CD4-positive, alpha-beta T cell treated with Interleukin-17A for 1 hour (primary cell): ENCODE measurements around the gene ERC1.

Experiments
- DNase-seq: peaks from one replicate; pipeline ENCODE4 v3.0.0-alpha.2; 2020

Gene ERC1

DNA sequence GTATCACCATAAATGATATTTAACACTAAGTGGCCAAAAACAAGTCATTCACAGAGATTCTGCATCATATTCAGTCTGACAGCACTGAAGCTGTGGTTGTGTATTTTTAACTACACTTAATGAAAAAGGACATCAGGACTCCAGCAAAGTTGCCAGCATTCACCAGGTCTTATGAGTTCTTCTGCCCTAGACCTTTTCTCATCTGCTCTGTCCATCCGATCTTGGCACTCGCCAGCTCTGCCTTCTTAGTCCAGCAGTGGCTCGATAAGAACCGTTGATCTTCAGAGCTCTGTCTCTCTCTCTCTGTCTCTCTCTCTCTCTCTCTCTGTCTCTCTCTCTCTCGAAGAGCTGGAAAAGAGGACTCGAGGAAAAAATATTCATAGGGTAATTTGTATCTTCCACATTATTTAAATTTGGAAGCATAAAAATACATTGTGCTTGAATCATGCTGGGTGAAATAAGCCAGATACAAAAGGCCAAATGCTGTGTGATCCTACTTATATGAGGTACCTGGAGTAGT is 371.2 kb downstream of the ERC1 start:
- DNase-seq: no peak

DNA sequence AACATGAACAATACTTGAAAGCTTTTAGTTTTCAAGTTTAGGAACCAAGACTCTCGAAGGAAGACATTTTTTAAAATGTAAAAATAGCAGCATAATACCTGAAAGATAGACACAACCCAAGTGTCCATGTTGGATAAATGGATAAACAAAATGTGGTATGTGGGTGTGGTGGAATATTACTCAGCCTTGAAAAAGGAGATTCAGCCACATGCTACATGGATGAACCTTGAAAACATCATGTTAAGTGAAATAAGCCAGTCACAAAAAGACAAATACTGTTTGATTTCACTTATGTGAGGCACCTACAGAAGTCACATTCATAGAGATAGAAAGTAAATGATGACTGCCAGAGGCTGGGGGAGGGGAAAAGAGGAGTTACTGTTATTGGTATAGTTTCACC is 374.7 kb downstream of the ERC1 start:
- DNase-seq: no peak

DNA sequence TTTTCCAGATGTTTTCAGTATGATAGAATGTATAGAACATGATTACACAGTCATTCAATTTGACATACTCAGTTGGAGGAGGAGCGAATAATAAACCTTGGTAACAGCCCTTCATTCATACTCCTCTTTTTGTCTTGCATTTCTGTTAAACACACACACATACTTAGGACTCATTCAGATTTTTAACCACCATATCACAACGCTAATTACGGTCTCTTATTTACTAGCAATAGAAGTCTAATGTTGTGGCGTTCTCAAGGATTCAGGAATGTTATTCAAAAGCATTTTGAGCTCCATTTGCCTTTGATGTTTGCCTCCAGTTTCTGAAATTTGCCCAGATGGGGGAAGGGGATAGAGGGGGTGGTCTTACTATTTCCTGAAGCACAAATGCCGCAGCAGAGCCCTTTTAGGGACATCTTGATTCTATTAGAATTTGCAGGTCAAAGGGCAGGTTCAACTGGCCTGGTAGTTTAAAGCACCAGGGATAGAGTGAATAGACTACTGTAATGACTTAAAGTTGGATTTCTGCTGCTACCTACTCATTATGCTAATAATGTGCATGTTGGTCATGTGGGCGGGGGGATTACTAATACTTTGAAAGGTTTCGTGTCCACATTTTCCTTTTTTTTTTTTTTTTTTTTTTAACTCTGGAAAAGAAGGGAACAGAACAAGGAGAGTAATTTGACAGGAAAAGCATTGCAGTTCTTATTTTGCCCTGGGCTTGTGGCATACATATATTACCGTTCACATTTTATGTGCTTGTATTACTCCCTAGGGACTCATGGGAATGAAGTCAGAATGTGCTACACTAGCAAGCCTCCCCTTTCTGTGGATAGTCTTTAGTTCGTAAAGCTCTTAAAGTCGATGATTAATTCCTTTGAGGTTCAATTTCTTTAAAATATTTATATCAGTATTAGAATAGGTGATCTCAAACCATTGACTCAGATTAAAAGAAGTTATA is 376.6 kb downstream of the ERC1 start:
- DNase-seq: no peak

DNA sequence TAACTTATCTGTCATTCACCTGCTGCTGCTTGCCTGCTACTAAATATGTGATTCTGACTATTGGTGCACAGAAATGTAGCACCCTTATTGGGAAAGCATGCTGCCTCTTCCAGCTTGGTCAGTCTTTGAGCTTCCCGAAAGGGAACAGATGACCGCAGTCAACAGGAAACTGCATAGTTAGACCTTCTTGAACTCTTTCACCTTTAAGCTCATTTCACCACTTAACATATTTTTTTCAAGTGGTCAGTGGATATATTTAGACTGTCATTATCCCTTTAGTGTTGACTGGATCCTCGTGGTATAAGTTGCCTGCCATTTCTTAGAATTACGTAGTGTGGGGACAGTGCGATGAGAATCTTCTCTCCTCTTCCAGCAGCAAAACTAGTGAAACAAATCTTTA is 378.4 kb downstream of the ERC1 start:
- DNase-seq: no peak

DNA sequence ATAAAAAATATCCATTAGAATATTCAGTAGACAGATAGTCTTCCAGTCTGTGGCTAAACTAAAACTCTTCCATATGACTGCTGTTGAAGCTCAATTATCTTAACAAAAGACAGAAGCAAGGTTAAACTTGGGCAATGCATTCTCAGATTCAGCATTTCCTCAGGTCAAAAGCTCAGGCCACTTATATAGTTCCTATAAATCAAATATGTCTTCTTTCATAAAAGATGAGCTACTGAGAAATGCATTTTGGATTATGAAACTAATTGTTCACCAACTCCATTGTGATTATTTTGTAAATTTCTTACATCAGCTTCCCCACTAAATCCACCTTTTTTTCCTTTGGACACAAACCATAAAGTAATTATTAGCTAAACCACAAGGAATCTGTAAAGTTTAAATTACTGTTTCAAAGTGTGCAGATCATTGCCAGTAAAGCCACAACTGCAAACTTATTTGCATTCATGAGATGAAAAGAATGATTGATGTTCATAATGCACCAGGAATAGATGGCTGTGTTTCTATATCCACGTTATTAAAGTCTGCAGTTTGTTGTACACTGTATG is 379.0 kb downstream of the ERC1 start:
- DNase-seq: no peak

DNA sequence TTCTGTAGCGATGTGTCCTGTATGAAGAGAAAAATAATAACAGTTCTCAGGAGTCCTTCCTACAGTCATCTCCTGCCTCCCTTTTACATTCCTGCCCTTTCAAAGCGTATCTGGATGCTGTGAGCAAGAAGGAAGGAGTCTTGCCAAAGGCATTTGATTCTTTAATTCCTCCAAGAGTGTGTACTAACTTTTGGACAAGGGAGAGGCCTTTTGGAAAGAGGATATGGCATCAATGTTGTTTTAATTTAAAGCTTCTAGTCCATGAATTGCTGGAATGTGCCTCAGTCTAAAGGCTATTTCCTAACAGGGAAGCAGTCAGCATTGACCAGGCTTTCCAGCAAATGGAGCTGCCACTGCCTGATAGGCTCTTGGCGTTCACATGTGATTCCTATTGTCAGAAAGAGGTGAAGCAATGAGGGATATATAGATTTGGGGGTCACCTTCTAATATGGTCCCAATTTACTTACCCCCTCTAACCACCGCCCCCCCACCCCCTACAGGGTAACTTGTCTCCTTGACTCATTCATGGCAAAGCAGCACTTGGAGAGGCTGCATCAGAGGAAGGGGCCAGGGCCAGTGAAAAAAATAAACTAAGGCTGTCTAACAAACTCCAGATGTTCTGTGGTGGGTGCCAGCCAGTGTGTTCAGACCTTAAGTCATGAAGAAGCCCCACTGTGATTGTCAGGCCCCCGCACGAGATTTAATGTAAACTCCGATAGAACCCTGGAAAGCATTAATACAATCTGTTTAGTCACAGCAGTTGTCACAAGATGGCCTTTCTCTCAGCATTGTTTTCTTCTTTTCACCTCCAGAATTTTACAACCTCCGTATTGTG is 383.1 kb downstream of the ERC1 start:
- no peak for DNase-seq

DNA sequence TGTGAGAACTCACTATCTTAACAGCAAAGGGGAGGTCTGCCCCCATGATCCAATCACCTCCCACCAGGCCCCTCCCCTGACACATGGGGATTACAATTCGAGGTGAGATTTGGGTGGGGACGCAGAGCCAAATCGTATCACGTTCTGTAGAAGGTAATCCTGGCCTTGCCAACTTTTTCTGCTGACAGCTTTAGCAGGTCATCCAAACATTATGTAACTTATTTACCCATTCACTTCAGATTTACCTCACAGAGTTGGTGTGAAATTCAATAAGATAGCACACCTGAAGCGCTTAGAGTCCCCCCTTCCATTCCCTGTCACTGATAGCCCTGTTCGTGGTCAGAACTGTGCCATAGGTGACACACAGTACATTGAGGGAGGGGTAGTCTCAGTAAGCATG is 384.3 kb downstream of the ERC1 start:
- DNase-seq: no peak

DNA sequence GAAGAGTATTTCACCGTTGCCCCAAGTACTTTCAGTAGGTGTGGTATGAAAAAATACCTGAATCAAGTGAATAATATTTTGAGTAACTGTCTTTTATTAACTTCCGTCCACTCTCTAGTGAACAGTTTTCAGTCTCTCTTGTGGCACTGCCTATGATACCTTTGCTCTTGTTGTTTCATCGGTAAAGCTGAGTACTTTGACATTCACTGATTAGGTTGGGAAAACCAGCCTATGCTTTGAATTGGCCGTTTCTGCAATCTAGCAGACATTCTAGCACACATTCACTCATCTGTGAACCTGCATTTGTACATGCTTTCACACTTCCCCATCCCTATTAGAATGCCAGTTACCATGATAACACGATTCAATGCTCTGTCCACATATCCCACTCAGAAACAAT is 386.1 kb downstream of the ERC1 start:
- DNase-seq: no peak

DNA sequence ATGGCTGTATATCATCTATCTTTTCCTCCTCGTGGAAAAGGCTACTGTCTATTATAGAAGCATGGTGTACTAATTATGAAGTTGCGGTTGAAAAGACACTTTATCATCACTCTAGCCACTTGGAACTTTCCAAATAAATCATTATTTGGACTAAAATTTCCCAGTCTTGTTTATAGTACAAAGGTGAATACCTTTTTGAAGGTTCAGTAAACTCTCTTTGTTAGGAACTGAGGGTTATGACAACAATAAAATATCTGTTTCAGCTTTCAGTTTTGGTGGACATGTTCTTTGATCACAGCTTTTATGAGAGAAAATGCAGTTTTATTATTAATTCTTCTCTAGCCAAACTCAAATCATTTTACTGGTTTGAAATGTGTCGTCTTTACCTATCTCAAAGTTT is 386.7 kb downstream of the ERC1 start:
- DNase-seq: no peak

DNA sequence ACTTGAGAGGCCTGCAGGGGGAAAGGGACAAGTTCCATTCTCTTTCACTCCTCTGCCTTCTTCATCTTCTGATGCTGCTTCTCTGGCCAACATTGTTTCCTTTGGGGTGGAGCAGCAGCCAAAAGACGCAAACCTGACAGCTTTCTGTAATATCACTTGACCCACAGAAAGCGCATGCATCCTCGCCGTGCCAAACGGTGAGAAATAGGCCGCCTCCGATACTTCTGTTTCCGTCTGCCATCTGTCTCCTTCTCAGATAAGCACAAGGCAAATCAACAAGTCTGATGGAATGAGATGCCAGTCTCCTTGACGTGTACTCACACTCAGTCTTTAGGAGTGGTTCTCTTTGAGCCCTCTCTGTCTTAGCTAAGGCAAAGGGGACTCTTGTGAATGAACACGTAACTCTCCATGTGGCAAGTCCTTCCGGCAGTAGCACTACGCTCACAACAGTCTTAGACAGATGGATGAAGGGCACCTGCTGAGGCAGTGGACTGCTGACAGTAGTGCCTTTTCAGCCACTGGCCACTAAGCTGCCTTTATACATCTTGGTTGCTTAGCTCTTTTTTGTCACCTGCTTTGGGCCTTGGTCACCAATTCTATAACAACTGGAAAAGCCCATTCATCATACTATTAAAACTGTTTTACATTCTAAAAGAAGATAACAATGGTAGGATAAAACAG is 389.3 kb downstream of the ERC1 start:
- no peak for DNase-seq

DNA sequence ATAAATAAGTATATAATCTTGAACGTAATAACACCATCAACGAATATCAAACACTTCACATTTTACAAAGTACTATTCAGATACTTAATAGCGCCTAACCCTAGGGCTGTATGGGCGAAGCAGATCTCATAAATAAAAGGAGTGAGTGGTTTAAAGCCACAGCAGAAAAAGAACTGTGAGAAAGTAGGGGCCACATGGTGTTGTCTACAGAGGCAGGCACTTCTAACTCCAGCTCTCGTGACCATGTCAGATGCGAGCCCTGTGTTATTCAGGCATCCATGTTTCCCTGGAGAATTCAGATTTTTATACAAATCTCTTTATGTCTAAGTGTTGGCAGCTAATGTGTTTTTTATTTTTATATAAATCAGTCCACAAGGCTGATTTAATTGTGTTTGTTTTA is 391.1 kb downstream of the ERC1 start:
- DNase-seq: no peak

DNA sequence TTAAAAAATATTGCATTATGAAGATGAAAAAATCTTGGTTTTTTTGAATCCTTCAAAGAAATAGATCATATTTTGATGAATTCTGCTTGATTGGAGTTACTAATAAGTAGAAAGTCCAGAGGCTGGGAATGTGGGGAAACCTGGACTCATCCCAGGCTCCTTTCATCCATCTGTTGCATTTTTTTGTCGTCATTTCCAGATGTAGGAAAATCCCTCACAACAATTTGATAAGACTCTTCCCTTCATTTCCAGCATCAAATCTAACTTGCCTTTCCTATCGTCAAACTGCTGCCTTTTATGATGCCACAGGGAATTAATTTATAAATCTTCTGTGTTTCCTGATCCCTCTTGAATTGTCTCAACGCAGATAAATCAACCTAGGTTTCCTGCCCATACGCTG is 391.8 kb downstream of the ERC1 start:
- DNase-seq: no peak

DNA sequence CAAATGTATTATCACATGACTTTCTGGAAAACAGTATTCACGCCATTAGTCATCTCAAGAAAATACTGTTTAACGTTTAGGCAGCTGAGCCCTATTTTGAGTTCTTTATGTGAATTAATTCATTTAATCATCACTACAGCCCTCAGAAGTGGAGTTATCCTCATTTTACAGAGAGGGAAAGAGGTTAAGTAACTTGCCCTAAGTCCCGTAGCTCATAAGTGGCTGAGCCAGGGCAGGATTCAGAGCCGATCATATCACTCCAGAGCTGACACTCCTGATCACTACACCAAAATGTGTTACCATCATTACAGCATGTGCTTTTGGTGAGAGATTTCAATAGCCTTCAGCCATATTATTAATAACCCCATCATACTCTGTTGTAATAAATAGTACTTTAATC is 392.7 kb downstream of the ERC1 start:
- no peak for DNase-seq

DNA sequence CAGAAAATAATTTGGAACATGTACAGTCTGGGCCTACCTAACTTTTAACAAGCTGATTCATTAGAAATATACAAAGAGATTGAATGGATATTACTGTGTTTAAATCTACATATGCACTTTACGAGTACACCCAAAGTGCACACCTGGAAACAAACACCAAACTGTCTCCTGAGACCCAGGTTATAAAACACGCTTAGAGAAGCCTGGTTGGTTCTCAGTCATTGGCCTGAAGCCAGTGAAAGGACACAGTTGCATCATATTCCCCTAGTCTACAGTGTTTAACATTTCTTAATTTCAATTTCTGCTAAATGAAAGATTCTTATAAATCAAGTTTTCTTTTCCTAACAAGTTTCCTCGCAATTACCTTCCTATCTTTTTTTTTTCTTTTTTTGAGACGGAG is 393.9 kb downstream of the ERC1 start:
- DNase-seq: no peak

DNA sequence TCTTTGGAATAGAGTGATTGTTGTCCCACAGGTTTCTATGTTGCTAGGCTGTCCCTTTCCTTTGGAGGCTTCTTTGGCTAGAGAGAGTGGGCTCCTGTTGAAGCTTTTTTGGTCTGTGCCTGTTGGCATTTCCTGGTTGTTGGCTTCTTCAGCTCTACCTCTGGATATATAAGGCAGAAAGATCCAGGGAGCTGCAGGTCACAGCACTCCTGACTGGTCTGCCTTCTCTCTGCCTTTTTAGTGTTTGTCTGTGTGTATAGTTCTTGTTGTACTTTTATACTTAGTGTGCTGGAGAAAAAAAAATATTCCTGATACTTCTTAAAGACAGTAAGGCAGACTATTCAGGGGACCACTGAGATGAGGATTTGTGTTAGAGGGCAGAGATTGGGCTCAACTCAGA is 400.7 kb downstream of the ERC1 start:
- no peak for DNase-seq

DNA sequence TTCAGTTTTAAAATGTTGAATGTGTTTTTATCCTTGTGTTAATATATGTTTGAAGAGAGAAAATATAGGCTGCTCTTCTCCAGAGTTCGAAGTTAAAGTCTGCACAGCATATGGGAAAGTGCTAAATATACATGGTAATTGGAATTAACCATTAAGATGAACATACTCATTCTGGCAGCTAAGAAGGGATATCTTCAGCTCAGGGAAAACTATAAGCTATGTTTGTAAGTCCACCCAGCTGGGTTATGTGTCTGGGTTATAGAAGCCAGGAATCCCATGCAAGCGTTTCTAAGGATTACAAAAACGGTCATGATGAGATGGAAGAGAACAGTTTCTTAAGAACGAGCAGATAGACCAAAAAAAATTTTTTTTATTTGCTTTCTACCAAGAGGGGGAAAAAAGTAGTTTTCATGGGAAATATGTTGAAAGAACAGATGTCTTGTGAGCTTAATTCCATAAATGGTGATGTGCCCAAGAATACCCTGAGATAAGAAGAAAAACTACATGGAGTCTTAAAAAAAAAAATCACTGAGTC is 404.5 kb downstream of the ERC1 start:
- DNase-seq: no peak

DNA sequence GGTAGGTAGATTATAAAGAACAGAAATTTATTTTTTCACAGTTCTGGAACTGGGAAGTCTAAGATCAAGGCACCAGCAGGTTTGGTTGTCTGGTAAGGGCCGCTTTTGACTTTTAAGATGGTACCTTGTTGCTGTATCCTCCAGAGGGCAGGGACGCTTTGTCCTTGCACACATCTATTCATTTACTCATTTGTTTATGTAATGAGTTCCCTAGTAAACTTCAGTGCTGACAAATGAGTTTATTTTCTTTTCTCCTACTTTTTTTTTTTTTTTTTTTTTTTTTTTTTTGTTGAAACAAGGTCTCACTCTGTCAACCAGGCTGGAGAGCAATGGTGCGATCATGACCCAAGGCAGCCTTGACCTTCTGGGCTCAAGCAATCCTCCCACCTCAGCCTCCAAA is 407.6 kb downstream of the ERC1 start:
- no peak for DNase-seq

DNA sequence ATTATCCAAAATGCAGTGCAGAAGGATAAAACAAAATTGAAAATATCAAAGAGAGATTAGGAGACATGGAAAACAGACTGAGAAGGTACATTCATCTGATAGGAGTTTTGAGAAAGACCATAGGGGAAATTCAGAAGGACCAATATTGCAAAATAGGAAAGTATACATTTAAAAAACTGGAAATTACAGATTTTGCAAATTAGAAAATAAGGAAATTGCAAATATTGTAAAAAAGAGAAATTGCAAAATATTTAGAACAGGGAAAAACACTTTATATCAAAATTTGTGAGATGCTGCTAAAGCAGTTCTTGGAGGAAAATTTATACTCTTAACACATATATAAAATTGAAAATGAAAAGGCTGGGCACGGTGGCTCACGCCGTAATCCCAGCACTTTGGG is 410.9 kb downstream of the ERC1 start:
- no peak for DNase-seq

DNA sequence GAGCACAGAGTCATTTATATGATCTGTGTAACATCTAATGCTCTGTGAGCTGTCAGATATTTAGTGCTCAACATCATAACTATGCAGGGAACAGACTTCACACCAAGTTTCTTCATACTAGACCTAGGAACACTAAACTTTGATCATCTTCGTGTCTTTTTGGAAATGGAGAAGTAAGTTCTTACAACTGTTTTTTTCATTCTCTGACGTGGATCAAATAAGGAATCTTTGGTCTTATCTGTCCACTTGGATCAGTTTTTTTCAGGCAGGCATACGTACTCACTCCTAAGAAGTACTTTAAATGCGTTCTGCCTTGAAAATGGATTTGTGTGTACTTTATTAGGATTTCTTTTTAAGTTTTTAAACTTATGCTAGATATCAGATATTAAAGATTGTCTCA is 412.4 kb downstream of the ERC1 start:
- DNase-seq: no peak

DNA sequence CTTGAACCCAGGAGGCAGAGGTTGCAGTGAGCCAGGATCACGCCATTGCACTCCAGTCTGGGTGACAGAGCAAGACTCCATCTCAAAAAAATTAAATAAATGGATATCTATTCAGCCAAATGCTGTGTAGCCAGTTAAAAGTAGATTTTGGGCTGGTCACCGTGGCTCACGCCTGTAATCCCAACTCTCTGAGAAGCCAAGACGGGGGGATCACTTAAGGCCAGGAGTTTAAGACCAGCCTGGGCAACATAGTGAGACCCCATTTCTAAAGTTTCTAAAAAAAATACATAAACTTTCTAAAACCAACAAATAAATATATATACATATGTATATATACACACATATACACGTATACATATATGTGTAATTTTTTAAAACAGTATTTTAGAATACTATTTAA is 414.6 kb downstream of the ERC1 start:
- DNase-seq: no peak

DNA sequence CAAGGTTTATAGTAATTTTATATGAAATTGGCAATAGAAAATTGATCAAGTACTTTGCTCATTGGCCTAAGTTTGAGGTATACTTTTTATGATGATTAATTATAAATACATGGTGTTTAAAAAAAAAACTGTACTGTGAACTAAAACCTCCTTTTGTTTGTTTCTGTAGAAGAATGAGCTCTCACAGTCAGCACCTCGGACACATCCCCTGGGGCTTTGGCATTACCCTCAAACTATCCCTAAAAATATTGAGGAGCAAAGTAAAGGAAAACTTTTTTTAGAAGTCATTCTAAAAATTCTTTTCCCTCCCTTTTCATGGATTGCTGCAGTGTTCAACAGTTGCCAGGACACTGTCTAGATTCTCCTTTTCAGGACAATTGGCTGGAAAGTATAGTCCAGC is 419.8 kb downstream of the ERC1 start:
- no peak for DNase-seq

DNA sequence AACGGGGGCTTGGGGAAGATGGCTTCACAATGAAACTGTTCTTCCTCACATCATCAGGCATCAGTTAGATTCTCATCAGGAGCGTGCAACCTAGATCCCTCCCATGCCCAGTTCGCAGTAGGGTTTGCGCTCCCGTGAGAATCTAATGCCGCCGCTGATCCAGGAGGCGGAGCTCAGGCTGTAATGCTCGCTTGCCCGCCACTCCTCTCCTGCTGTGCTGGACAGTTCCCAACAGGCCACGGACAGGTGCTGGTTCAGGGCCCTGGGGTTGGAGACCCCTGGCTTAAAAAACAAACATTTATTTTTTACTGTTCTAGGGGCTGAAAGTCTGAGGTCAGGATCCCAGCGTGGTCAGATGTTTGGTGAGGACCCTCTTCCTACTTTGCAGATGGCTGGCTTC is 422.9 kb downstream of the ERC1 start:
- DNase-seq: no peak

DNA sequence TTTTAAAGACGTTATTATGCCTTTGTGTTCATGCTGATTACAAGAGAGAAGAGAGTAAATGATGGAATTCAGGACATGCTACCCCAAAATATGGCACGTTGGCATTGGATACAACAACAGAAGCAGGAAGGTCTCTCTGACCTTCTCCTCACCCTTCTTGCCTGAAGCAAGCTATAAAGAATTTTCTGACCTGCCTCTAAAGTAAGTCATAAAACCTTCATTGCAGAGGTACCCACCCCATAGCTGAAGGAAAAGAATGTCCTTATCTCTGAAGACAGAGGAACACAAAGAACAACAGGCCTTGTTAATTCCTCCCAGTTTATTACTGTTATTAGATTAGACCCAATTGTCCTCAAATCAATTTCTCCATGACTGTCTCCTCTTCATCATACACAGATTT is 427.1 kb downstream of the ERC1 start:
- DNase-seq: no peak
